Fibroblast of peridontal ligament (primary cell): ENCODE measurements around the gene SLC25A28.
A peak's percentile ranks its signal among the peaks of the same experiment; 100 is the strongest.
"Not testable (repeated sequence)": the region's sequence is repeated elsewhere in the genome, so short reads cannot be mapped to it uniquely, and the experiment has no call there.

Source experiments
- DNase-seq: peaks from one replicate; pipeline ENCODE4 v3.0.0-alpha.2; 2010; ENCODE audit errors: extremely low read depth

Gene SLC25A28

DNA sequence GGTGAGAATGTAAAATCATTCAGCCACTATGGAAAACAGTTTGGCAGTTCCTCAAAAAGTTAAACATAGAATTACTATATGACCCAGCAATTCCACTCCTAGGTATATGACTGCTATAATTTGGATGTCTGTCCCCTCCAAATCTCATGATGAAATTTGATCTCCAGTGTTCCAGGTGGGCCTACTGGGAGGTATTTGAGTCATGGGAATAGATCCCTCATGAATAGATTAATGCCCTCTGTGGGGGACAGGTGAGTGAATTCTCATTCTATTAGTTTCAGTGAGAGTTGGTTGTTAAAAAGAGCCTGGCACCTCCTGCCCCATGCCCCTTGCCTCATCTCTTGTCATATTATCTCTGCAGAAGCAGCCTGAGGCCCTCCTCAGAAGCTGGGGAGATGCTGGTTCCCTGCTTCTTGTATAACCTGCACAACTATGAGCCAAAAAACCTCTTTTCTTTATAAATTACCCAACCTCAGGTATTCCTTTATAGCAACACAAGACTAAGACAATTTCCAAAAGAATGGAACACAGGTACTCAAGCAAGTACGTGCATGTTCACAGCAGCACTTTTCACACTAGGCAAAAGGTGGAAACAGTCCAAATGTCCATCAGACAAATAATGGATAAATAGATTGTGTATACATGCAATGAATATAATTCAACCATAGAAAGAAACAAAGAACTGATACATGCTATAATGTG is 8.8 kb upstream of the SLC25A28 start:
- no peak for DNase-seq

DNA sequence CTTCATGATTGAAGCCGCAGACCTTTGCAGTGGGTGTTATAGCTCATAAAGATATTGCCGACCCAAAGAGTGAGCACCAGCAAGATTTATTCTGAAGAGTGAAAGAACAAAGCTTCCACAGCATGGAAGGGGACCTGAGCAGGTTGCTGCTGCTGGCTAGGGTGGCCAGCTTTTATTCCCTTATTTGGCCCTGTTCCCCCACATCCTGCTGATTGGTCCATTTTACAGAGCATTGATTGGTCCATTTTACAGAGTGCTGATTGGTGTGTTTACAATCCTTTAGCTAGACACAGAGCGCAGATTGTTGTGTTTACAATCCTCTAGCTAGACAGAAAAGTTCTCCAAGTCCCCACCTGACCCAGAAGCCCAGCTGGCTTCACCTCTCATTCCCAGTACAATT is 4.9 kb upstream of the SLC25A28 start:
- not testable (repeated sequence) for DNase-seq

- no peak for DNase-seq
Measured at GRCh38 chr10:99623919-99624318, 3.7 kb upstream of the SLC25A28 start.

- DNase-seq: peak; percentile 88
Measured at GRCh38 chr10:99621454-99622251, 1.4 kb upstream of the SLC25A28 start.

- DNase-seq: peak; percentile 94
Measured at GRCh38 chr10:99620711-99621453, 643 bp upstream of the SLC25A28 start.

DNA sequence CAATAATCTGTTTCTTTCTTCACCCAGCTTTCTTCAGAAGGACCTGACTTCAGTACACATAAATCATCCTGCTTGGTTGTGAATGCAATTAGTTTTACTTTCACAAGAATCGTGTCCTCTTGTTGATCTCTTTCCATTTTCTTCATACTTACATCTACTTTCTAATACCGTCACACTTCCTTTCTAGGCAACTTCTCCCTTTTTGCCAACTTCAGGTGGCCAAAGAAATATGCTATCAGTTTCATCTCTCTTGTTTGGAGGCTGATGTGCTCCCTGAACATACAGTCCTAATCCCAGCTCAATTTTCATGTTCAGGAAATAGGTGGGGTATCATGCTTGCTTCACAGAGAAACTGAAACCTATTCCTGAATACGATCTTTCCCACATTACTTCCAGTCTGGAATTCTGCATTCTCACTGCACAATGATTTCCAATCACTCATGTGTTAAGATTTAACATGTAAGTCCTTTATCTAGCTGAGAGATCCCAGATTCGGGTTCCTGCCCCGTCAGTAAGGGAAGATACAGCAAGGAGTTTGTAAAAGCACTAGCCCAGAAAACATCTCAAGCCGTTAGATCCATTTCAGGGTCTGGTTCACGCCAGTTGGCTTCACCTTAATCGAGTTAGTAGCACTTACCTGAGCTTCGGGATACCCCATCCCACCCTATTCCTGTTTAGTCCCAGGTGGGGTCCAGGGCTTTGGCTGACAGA is 994 bp downstream of the SLC25A28 start:
- peak; percentile 47 for DNase-seq

DNA sequence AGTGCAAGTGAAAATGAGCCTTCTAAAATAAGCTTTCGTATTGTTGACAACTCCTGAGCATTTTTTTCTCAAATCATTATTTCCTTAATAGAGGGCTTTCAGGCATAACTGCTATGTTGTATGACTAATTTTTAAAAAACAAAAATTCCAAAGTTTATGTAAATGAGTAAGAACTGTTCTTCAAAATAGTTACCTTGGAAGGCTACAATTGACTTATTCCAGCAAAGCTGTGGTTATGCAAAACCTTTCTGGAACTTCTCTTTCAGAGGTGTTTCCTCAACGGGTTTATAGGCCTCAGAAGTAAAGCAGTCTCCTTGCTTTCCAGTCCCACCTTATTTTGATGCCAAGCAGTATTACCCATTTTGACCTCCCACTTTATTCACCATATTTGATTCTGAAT is 2.5 kb downstream of the SLC25A28 start:
- no peak for DNase-seq

DNA sequence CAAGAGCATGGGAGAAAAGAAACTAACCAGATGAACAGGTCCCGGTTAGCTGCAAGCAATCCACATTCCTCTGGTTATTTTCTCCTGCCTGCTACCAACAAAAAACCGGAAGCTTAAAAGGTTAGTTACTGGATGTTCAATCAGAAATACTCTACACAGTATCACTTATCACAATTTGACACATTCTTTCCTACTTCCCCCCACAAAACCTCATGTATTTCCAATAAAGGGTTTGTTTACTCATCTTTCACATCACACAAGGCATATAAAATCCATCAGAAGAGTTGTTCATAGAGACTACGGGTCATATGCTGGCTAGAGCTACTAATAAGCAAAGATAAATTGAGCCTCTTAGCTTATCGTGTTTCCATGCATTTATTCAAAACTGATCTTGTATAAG is 4.8 kb downstream of the SLC25A28 start:
- DNase-seq: no peak

- peak; percentile 70 for DNase-seq
Measured at GRCh38 chr10:99612167-99612831, 7.9 kb downstream of the SLC25A28 start.

DNA sequence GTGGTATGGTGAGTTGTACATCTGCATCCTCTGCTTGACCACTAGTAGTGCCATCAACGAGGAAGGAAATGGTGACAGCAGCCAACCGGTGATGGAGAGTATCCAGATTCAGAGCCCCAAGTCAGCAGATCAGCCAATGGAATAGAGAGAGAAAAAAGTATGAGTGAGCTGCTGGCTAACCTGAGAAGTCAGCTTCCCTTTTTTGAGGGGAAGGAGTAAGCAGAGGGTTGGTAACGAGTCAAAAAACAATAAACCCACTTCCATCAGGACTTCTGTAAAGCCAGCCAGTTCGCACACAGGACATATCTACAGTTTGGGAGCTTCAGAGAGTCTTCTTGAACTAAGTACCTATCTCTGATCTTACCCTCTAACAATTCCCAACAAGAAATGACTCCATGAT is 8.9 kb downstream of the SLC25A28 start:
- DNase-seq: no peak

GRCh38 chr10:99610221-99610620 is 10.0 kb downstream of the SLC25A28 start:
- no peak for DNase-seq

- no peak for DNase-seq
Measured at GRCh38 chr10:99609186-99609585, 11.1 kb downstream of the SLC25A28 start.

DNA sequence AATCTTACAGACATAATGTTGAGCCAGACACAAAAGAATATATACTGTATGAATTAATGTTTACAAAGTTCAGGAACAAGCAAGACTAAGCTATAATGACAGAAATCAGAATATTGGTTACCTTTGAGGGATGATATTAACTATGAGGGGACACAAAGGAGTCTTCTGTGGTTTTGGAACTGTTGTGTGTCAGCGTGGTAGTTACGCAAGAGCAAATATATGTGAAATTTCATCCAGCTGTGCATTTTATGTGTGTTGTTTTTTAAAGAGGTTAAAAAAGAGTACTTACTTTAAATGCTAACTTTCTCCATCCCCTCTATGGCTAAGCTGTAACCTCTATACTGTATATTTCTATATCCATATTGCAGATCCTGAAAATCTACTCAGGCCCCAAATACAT is 14.9 kb downstream of the SLC25A28 start:
- no peak for DNase-seq

DNA sequence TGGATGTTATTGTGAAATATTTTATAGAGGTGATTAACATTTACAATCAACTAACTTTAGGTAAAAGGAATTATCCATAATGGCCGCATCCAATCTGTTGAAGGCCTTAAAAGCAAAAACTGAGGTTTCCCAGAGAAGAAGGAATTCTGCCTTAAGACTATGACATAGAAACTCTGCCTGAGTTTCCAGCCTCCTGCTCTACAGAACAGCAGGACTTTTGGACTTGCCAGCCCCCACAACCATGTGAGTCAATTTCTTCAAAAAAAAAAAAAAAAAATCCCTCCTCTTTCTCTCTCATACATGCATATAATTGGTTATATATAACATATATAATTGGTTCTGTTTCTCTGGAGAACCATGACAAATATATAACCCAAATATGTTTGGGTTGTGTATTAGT is 15.4 kb downstream of the SLC25A28 start:
- no peak for DNase-seq

- DNase-seq: no peak
Measured at GRCh38 chr10:99598781-99599509, 21.3 kb downstream of the SLC25A28 start.

DNA sequence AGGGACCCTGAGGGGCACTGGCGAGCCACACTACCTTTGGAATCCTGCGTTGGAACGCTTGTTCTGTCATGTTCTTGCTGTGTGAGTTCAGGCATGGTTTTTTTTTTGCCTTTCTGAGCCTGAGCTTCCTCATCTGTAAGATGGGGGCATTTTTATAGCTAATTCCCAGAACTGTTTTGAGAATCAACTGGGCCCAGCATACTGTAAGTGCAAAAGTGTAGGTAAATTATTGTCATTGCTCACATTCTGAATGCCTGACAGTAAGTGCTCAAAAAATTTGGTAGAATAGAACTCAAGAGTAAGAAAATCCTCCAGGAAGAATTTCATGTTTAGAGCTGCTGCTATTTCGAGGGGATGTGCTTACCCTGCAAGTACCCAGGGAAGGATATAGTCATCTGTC is 22.2 kb downstream of the SLC25A28 start:
- DNase-seq: no peak

DNA sequence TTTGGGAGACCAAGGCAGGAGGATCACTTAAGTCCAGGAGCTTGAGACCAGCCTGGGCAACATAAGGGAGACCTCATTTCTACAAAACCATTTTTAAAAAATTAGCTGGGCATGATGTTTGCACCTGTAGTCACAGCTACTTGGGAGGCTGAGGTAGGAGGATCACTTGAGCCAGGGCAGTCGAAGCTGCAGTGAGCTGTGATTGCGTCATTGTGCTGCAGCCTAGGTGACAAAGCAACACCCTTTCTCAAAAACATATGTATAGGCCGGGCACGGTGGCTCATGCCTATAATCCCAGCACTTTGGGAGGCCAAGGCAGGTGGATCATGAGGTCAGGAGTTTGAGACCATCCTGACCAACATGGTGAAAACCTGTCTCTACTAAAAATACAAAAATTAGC is 23.5 kb downstream of the SLC25A28 start:
- not testable (repeated sequence) for DNase-seq

GRCh38 chr10:99595770-99596465 is 24.3 kb downstream of the SLC25A28 start:
- DNase-seq: no peak

DNA sequence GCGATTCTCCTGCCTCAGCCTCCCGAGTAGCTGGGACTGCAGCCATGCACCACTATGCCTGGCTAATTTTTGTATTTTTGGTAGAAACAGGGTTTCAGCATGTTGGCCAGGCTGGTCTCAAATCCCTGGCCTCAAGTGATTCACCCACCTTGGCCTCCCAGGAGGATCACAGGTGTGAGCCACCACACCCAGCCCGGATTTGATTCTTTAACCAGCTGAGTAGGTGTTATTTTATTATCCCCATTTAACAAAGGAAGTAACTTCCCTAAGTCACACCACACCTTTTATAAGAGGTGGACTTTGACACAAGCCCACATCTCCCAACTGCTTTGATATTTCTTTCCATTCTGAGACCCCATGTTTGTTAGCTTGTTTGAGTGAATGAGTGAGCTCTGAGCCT is 25.0 kb downstream of the SLC25A28 start:
- DNase-seq: no peak

- DNase-seq: no peak
Measured at GRCh38 chr10:99593312-99593711, 26.9 kb downstream of the SLC25A28 start.
